Stimulated activated CD8-positive, alpha-beta memory T cell treated with anti-CD3 and anti-CD28 coated beads, Interleukin-4, amount 100 ng/mL, for 4 hours (primary cell): Measurements from ENCODE around the gene ENTR1.
"Not testable (repeated sequence)": the region's sequence is repeated elsewhere in the genome, so short reads cannot be mapped to it uniquely, and the experiment has no call there.

Experiments used
- DNase-seq, 2 donors: peaks; one replicate each; pipeline ENCODE4 v3.0.0-alpha.2; 2020; ENCODE audit warnings: low read depth in 2 of 2, low spot score in 1 of 2

Gene ENTR1

DNA sequence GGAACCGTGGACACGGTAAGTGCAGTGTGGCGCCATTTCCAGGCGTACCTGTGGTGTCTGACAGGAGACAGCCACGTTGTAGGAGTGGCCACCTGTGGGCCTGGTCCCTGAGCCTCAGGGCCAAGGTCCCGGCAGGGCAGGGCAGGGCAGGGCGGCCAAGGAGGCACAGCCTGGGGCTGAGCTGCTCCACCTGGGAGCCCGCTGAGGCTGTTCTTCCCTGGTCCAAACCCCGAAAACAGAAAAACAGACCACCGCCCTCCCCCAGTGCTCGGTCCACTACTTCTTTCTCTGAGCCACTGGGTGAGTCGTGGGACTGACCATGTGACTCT lies 8.6 kb upstream of the ENTR1 start:
- no peak for DNase-seq

DNA sequence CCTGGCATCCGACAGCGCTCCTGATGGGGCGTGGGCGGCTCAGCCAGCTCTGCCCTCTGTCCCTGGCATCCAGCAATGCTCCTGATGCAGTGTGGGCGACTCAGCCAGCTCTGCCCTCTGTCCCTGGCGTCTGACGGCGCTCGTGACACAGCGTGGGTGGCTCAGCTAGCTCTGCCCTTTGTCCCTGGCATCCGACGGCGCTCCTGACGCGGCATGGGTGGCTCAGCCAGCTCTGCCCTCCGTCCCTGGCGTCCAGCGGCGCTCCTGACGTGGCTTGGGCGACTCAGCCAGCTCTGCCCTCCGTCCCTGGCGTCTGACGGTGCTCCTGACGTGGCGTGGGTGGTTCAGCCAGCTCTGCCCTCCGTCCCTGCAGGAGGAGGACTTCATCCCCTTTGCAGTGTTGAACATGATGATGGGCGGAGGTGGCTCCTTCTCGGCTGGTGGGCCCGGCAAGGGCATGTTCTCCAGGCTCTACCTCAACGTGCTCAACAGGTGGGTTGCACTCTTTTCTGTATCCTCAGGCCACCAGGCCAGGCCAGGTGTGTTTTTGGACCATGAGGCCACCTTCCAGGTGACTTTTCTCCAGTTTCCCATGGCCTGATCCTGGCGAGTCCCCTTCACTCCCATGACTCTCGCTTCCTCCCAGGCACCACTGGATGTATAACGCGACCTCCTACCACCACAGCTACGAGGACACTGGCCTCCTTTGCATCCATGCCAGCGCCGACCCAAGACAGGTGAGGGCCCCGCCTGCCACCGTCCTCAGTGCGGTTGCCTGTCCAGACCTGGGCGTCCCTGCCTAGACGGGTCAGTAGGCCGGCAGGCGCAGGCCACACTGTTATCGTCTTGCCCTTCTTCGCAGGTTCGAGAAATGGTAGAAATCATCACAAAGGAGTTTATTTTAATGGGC lies 8.0 kb upstream of the ENTR1 start:
- no peak for DNase-seq

DNA sequence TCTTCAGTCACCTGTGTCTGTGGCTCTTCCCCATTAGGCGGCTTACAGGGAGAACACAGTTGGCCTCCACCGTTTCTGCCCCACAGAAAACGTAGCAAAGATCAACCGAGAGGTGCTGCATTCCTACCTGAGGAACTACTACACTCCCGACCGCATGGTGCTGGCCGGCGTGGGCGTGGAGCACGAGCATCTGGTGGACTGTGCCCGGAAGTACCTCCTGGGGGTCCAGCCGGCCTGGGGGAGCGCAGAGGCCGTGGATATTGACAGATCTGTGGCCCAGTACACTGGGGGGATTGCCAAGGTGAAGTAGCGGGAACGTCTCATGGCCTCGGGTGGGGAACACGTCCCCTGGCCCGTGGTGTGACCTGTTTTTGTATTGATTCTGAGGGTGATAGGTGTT lies 6.5 kb upstream of the ENTR1 start:
- no peak for DNase-seq

DNA sequence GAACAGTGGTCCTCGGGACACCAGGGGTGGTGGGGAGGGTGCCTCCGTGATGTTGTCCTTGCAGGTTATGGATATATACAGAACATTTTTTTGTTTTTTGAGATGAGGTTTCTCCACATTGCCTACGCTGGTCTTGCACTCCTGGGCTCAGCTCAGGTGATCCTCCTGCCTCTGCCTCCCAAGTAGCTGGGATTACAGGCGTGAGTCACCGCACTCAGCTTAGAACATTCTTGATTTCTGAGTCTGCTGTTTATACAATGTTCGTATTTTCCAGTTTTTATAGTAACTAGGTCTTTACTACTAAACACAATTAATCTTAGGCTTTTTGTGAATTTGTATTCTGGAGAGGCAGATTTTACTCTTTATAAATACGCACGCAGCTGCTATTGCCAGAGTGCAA lies 6.0 kb upstream of the ENTR1 start:
- no peak for DNase-seq

DNA sequence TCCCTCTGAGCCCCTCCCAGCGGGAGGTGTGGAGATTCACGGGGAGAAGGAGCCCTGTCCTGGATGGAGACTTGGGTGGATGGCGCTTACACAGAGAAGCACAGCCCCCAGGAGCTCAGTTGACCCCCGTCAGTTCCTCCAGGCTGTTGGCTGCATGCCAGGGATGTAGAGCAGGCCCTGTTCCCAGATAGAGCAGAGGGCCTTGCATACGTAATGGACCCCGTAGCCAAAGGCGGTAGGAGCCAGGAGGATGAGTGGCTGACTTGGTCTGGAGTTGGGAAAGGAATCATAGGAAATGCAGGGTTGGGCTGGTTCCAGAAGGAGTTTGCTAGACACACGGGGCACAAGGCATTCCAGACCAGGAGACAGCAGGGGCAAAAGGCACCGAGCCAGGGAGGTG lies 2.5 kb upstream of the ENTR1 start:
- no peak for DNase-seq

DNA sequence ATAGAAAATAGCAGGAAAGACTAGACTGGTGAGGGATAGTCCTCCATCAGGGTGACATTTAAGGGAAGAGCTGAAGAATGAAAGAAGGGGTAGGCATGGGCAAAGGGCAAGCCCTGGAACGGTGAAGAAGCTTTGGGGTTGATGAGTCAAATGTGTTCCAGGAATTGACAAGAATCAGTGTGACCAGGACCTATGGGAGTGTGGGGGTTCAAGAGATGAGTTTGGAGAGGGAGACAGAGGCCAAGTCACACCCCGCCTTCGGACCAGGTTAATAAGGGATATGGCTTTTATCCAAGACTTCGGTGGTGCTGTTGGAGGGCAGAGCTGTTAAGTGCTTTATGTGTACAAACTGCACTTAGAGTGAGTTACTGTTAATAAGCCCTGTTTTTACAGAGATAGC lies 964 bp upstream of the ENTR1 start:
- no peak for DNase-seq

DNA sequence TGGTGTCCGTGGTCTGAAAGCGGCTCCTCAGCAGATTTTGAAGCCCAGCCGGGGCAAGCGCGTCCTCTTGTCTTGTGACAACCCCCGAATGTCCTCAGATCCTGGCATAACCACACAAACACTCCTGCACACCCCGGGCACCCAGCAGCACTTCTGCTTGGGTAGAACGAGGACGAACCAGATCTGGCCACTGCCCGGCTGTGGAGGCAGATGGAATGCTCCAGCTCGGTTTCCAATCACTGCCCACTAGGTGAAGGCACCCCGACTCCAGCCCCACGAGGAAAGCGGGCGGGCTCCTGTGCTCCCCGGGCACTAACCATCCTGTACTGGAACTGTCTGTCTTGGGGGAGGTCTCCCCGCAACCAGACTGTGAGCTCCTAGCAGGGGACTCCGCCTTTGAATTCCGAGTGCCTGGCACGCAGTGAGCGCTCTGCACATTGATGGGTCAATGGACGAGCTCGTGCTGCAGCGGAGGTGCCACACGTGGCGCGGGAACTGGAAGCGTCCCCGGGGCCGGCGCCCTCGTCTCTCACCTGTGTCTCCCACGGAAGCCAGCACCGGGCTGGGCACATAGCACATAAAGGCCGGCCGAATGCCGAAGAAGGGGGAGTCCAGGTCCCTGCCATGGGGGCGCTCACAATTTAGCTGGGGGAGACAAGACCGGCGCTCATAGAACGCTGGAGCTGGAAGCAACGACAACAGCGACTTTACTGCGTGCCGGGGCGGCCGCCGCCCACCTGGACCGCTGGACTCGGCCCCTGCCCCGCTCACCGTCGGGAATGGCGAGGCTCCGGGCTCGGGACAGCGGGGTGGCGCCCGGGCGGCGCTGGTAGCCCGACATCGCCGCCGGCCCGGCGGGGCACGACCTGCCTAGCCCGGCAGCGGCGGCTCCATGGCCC lies 608 bp downstream of the ENTR1 start:
- DNase-seq = peak in 1 of 2 donors; percentile 12

DNA sequence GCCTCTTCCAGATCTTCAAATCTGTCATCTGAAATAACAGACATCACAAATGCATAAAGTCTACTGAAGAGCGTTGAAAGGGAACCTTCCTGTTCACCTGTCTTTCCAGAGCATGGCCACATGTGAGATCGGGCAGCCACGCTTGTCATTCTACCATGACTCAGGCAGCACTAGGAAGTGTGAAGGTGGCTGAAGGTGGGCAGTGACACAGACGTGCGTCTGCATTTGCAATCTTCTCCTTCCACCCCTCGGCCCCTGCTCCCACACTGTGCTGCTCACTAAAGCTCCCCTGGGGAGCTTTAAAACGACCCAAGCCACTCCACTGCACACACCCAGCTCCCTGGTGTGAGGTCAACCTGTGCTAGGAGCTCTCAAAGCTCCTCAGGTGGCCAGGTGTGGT lies 2.5 kb downstream of the ENTR1 start:
- DNase-seq = no peak

DNA sequence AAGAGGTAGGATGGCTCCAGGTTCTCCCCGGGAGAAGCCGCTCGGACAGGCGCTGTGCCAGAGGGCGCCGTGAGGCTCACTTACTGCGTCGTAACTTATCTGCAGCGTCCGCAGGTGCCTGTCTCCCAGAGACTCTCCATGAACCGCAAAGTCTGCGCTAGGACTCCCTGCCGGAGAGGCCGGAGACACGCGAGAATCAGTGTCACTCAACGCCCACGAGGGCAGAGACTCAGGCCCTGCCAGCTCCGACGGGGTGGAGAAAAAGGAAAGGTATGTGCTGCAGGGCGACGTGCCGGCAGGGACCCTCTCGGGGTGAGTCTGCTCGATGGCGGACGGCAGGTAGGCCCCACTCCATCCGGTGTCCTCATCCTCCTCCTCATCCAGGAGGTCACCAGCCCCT lies 3.4 kb downstream of the ENTR1 start:
- DNase-seq = not testable (repeated sequence)

DNA sequence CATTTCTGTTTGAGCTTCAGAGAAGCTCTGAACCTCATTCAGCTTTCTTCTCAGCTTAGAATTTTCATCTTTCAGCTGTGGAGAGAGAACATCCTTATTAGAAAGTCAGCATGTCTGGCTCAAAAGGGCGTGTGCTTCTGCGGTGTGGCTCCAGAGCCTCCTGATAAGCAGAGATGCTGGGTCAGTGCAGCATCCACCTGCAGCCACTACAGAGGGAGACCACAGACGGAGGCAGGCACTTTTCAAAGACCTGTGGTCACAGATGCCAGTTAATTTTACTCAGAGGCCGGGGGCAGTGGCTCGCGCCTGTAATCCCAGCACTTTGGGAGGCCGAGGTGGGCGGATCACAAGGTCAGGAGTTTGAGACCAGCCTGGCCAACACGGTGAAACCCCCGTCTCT lies 4.5 kb downstream of the ENTR1 start:
- DNase-seq = not testable (repeated sequence)

DNA sequence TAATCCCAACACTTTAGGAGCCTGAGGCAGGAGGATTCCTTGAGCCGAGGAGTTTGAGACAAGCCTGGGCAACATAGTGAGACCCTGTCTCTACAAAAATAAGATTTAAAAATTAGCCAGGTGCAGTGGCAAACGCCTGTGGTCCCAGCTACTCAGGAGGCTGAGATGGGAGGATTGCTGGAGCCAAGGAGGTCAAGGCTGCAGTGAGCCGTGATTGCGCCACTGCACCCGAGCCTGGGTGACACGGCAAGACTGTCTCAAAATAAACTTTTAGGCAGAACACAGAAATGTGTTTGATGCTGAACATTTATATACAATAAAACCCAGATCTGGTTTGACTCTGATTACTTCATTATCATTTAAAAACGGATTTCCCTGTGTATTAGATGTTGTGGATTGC lies 4.9 kb downstream of the ENTR1 start:
- no peak for DNase-seq

DNA sequence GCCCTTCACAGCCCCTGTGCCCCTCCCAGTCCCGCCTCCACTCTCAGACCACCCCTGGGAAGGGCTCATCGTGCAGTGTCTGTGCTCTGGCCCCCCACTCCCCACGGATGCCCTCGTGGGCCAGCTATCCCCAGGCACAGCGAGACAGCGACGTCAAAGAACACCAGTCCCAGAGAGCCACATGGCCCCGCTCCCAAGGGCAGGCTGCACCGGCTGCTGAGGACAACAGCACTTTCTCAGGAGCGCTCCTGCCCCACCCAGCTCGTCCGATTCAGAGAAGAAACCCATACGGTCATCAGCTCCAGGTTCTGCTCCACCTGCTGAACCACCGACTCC lies 5.6 kb downstream of the ENTR1 start:
- no peak for DNase-seq

DNA sequence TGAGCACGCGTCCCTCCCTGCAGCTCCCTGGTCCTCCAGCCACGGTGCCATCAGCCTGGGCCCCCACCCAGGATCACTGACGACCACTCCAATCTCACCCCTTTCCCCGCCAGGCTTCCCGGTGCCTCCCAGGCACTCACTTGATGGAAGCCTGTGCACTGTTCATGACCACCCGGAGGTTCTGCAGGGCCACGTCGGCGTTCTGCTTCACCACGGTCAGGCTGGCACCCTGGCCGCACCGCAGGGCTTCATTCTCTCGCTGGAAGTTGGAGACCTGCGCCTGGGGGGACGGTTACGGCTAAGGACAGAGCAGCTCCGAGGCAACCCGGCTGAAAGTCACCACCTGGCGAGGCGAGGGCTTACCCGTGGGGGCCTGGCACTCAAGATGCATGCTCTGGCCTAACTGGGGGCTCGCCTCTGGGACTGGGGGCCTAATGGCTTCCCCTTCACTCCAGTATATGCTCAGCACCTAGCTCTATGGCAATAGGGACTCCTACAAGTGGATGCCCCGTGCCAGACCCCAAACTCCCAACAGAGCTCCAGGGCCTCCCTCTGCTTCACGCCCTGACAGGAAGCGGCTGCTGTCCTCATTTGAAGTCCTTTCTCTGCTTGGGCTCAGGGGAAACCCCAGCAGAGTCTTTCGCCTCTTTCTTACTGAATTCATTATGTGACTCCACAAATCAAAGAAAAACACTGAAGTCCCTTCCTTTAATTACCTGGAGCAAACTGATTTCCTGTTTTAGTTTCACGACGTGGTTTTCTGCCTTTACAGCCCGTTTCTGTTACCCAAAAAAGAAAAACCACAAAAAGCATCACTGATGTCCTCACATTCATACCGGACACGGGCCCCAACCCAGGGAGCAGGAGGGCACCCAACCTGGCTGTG lies 6.3 kb downstream of the ENTR1 start:
- no peak for DNase-seq

DNA sequence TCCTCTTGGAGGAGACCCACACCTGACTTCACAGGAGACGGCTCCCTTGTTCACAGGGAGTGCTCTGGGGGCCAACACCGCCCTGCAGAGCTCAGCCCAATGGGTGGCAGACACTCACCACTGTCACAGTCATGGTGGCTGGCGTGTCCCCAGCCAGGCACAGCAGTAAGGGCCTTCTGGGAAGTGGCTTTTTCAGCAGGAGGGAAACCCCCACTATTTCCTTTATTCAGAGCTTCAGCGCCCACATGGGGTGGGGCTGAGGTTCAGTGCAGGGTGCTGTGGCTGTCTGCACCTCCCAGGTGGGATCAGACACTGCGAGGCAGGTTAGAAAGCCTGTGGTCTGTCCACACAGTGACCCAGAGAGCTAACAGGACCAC lies 6.9 kb downstream of the ENTR1 start:
- DNase-seq = peak; percentile 46 to 64

DNA sequence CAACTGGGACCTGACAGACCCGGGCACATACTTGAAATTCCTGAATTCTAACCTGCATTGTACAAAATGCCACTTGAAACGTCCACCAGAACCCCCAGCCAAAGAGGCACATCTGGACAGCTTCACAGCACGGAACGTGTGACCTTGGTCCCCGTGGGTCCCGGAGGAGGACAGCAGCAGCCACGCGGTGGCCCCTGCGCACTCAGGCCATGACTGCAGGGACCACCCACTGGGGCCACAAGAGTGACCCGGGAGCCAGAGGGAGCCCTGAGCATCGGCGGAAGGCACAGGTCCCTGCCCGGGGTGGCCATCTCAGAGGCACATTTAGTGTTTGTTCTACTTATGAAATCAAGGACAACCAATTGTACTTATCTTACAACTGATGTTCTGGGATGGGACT lies 8.3 kb downstream of the ENTR1 start:
- DNase-seq = no peak

DNA sequence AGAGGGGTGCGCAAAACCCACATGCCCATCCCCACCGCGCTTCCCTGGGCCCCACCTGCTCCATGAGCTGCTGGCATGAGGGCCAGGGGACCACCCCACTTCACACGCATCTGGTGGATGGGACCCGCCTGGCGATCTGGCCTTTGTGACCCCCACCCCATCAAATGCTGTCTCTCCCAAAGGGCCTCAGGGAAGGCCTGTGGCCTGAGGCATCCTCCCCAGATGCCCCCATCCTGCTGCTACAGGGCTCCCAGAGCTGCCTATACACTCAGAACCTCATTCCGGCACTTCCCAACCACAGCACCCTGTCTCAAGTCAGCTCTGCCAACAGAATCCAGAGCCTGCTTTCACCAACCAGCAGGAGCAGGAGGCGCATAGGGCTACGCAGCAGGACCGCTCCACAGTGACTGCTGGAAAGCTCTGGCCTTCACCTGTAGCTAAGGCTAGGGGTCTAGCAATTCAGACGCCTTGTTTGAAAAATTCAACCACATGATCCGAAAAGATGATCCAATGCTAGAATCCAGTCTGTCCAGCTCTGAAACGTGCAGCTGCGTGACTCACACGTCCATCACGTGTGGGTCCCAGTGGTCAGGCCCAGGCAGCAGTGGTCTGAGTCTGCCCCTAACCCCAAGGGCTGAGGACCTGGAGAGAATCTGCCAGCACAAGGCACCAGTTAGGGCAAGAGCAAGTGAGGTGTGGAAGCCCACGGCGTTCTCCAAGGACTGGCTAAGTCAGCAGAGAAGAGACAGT lies 9.1 kb downstream of the ENTR1 start:
- no peak for DNase-seq

DNA sequence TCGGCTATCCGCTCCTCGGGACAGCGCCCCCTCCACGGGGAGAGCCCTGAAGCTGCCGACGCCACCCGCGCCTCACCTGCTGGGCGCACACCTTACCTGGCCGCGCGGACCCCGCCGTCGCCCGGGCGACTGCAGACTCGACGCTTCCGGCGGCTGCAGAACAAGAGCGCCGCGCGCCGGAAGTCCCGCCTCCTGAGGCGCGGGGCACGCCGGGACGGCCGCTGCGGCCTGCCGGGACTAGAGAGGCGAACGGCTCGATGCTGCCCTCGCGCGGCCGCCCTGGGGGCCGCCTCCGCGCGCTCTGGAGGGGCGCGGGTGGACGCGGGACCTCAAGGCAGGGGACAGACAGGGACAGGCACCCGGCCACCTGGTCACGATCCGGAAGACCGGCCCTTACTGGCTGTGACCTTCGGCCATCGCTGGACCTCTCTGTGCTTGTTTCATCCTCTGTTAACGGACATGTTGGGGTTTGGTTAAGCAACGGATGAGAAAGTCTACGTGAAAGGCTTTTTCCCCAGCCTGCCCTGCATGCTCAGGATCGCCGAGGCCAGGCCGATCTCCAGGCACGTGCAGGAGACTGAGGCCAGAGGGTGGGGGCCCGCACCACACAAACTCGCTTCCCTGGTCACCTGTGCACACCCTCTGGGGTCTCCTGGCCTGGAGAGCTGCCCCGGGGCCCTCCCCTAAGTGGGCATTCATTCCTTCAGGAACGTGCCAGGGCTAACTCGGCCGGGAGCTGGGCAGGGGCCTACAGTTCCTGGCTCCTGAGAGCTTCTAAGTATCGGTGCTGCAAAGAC lies 10.2 kb downstream of the ENTR1 start, which contains the start of gene SNAPC4:
Gene SNAPC4, minus strand, starts transcription at position 133 of the 797 bp plus-strand sequence. CDS start 1,742 bp downstream, outside the sequence.
- DNase-seq = peak; percentile 64 to 69

DNA sequence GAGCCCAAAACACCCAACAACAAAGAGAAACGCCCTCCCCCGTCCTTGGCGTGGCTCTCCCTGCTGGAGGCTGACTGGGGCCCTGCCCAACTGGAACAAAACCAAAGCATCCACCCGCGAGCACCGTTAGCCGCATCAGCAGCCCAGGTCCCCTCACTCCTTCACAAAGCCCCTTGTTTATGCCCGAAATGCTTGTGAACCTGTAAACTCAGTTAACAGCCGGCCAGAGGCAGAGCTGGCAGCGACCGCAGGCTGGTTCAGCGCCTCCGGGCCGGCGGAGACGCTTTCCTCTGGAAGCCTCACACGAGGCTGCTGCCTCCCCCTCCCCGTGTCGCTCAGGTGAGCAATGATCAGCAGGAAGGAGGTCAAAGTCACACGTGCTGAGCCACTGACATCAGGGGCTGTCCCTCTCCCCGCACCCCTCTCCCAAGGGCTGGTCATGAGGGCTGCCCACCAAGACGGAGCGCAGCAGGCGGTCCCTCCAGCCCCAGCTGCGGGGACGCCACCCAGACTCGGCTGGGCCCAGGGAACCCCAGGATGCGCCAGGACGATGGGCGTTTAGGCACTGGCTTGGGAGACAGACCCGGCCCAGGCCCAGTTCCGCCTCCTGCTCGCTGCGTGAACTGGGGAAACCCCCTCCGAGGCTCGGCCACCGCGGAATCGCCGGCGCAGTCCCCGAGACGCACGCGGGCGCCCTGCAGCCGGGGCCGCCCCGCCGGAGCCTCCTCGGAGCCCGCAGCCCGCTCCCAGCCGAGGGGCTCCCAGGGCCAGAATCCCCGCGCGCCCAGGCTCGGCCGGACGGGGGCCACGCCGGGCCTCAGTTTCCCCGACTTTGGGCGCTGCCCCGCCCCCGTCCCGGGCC lies 11.0 kb downstream of the ENTR1 start:
- no peak for DNase-seq

DNA sequence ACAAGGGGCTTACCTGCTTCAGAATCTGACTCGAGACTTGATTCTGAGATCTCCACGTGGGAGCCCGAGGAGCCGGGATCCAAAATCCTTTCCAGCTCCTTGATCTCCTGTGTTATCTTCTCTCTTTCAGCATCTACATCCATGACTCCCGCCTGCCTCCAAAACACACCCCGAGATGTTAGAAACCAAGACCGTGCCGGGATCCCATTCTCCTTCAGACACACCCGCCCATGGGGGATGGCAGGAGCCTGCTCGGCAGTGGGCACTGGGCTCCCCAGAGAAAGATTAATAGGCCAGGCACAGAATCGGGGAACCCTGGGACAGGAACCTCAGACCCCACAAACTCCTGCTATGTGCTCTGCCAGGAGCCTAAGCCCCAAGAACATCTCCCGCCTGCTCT lies 12.1 kb downstream of the ENTR1 start:
- no peak for DNase-seq
